Measurements from ENCODE around the gene PELI1.

Gene PELI1

GRCh38 chr2:64115808-64116598 lies 28.2 kb downstream of the PELI1 start:
- CTCF ChIA-PET = no interaction called here

GRCh38 chr2:64114912-64115277 lies 29.3 kb downstream of the PELI1 start:
- H3K36me3 ChIP-seq (ENCODE audit: control insufficient read depth in 4 of 4, insufficient read depth in 4 of 4, low read length in 3 of 4) = no peaks in the 10 kb centered on the region
- CTCF ChIA-PET = no interaction called here
- POLR2A ChIA-PET = no interaction called here
- no peak overlapping the region for H3K4me3 ChIP-seq (ENCODE audit: control insufficient read depth in 1 of 7, extremely low read depth in 1 of 7, insufficient read depth in 4 of 7, low read depth in 2 of 7, low read length in 6 of 7)
- DNase-seq = no peak
- H3K9me3 ChIP-seq (ENCODE audit: control extremely low read depth in 1 of 5, control insufficient read depth in 4 of 5, insufficient read depth in 2 of 5, low read depth in 1 of 5, low read length in 4 of 5) = no peaks in the 10 kb centered on the region
- 100% methylated on average over 1 of the region's 3 CpGs for WGBS (ENCODE audit: insufficient coverage)
- no peak overlapping the region for H3K27ac ChIP-seq (ENCODE audit: insufficient read depth in 1 of 2, low read depth in 1 of 2, low read length in 2 of 2, poor library complexity in 1 of 2, severe bottlenecking in 2 of 2)
- H3K4me1 ChIP-seq (ENCODE audit: control extremely low read depth in 1 of 4, control insufficient read depth in 4 of 4, insufficient read depth in 4 of 4, low read length in 3 of 4) = peaks cover 0 to 7% (median 5%) of the 10 kb centered on the region in 4 experiments
- H3K27me3 ChIP-seq (replicated peaks in 2 of 5; ENCODE audit: control insufficient read depth in 4 of 5, insufficient read depth in 5 of 5, low read length in 4 of 5) = no peaks in the 10 kb centered on the region

More at GRCh38 chr2:64115808-64116598, 28.2 kb downstream of the PELI1 start:
- Histone ChIP-seq H3K36me3 (ENCODE audit: control insufficient read depth in 4 of 4, insufficient read depth in 4 of 4, low read length in 3 of 4) (no peaks in the 10 kb centered on the region), H3K9me3 (ENCODE audit: control extremely low read depth in 1 of 5, control insufficient read depth in 4 of 5, insufficient read depth in 2 of 5, low read depth in 1 of 5, low read length in 4 of 5) (no peaks in the 10 kb centered on the region), H3K27ac (ENCODE audit: insufficient read depth in 1 of 2, low read depth in 1 of 2, low read length in 2 of 2, poor library complexity in 1 of 2, severe bottlenecking in 2 of 2) (no peak overlapping the region), H3K4me1 (ENCODE audit: control extremely low read depth in 1 of 4, control insufficient read depth in 4 of 4, insufficient read depth in 4 of 4, low read length in 3 of 4) (peaks cover 0 to 7% (median 5%) of the 10 kb centered on the region in 4 experiments), H3K4me3 (ENCODE audit: control insufficient read depth in 1 of 7, extremely low read depth in 1 of 7, insufficient read depth in 4 of 7, low read depth in 2 of 7, low read length in 6 of 7) (peak overlapping the region in 1 of 7 experiments; percentile 15), H3K27me3 (replicated peaks in 2 of 5; ENCODE audit: control insufficient read depth in 4 of 5, insufficient read depth in 5 of 5, low read length in 4 of 5) (no peaks in the 10 kb centered on the region)
- DNase-seq = no peak
- no CpG with 5 or more reads among the region's 2 CpGs for WGBS (ENCODE audit: insufficient coverage)
- POLR2A ChIA-PET = no interaction called here

- H3K4me3 ChIP-seq (ENCODE audit: control insufficient read depth in 1 of 7, extremely low read depth in 1 of 7, insufficient read depth in 4 of 7, low read depth in 2 of 7, low read length in 6 of 7) = no peak overlapping the region
- H3K4me1 ChIP-seq (ENCODE audit: control extremely low read depth in 1 of 4, control insufficient read depth in 4 of 4, insufficient read depth in 4 of 4, low read length in 3 of 4) = peaks cover 0 to 7% (median 5%) of the 10 kb centered on the region in 4 experiments
- ChIA-PET POLR2A (no interaction called here), CTCF (no interaction called here)
- H3K36me3 ChIP-seq (ENCODE audit: control insufficient read depth in 4 of 4, insufficient read depth in 4 of 4, low read length in 3 of 4) = no peaks in the 10 kb centered on the region
- DNase-seq = peak in 1 of 3 donors; percentile 32
- H3K27me3 ChIP-seq (replicated peaks in 2 of 5; ENCODE audit: control insufficient read depth in 4 of 5, insufficient read depth in 5 of 5, low read length in 4 of 5) = no peaks in the 10 kb centered on the region
- no peaks in the 10 kb centered on the region for H3K9me3 ChIP-seq (ENCODE audit: control extremely low read depth in 1 of 5, control insufficient read depth in 4 of 5, insufficient read depth in 2 of 5, low read depth in 1 of 5, low read length in 4 of 5)
- no peak overlapping the region for H3K27ac ChIP-seq (ENCODE audit: insufficient read depth in 1 of 2, low read depth in 1 of 2, low read length in 2 of 2, poor library complexity in 1 of 2, severe bottlenecking in 2 of 2)
- no CpG with 5 or more reads among the region's 1 CpG for WGBS (ENCODE audit: insufficient coverage)
Measured at GRCh38 chr2:64114063-64114911, 29.9 kb downstream of the PELI1 start.

- Histone ChIP-seq H3K27me3 (replicated peaks in 2 of 5; ENCODE audit: control insufficient read depth in 4 of 5, insufficient read depth in 5 of 5, low read length in 4 of 5) (no peaks in the 10 kb centered on the region), H3K9me3 (ENCODE audit: control extremely low read depth in 1 of 5, control insufficient read depth in 4 of 5, insufficient read depth in 2 of 5, low read depth in 1 of 5, low read length in 4 of 5) (no peaks in the 10 kb centered on the region), H3K27ac (ENCODE audit: insufficient read depth in 1 of 2, low read depth in 1 of 2, low read length in 2 of 2, poor library complexity in 1 of 2, severe bottlenecking in 2 of 2) (no peak overlapping the region), H3K36me3 (ENCODE audit: control insufficient read depth in 4 of 4, insufficient read depth in 4 of 4, low read length in 3 of 4) (peaks cover 0 to 6% (median under 1%) of the 10 kb centered on the region in 4 experiments), H3K4me3 (ENCODE audit: control insufficient read depth in 1 of 7, extremely low read depth in 1 of 7, insufficient read depth in 4 of 7, low read depth in 2 of 7, low read length in 6 of 7) (no peak overlapping the region), H3K4me1 (ENCODE audit: control extremely low read depth in 1 of 4, control insufficient read depth in 4 of 4, insufficient read depth in 4 of 4, low read length in 3 of 4) (peaks cover 0 to 7% (median 5%) of the 10 kb centered on the region in 4 experiments)
- ChIA-PET CTCF (interaction anchor here (0.6 kb wide), 1 partner anchor 329 kb away, joined by 3 read pairs; no protein-coding TSS in a partner anchor), POLR2A (no interaction called here)
- no peak for DNase-seq
- 100% methylated on average over 3 of the region's 4 CpGs for WGBS (ENCODE audit: insufficient coverage)
Measured at GRCh38 chr2:64112016-64112415, 32.2 kb downstream of the PELI1 start.

GRCh38 chr2:64111426-64111825 lies 32.8 kb downstream of the PELI1 start:
- ChIA-PET POLR2A (no interaction called here), CTCF (interaction anchor here (0.6 kb wide), 1 partner anchor 329 kb away, joined by 3 read pairs; no protein-coding TSS in a partner anchor)
- H3K9me3 ChIP-seq (ENCODE audit: control extremely low read depth in 1 of 5, control insufficient read depth in 4 of 5, insufficient read depth in 2 of 5, low read depth in 1 of 5, low read length in 4 of 5) = no peaks in the 10 kb centered on the region
- H3K4me3 ChIP-seq (ENCODE audit: control insufficient read depth in 1 of 7, extremely low read depth in 1 of 7, insufficient read depth in 4 of 7, low read depth in 2 of 7, low read length in 6 of 7) = no peak overlapping the region
- no peaks in the 10 kb centered on the region for H3K27me3 ChIP-seq (replicated peaks in 2 of 5; ENCODE audit: control insufficient read depth in 4 of 5, insufficient read depth in 5 of 5, low read length in 4 of 5)
- peaks cover 0 to 8% (median under 1%) of the 10 kb centered on the region in 4 experiments for H3K36me3 ChIP-seq (ENCODE audit: control insufficient read depth in 4 of 4, insufficient read depth in 4 of 4, low read length in 3 of 4)
- DNase-seq = no peak
- WGBS (ENCODE audit: insufficient coverage) = 92% methylated on average over 2 of the region's 2 CpGs
- peaks cover 0 to 8% (median 5%) of the 10 kb centered on the region in 4 experiments for H3K4me1 ChIP-seq (ENCODE audit: control extremely low read depth in 1 of 4, control insufficient read depth in 4 of 4, insufficient read depth in 4 of 4, low read length in 3 of 4)
- H3K27ac ChIP-seq (ENCODE audit: insufficient read depth in 1 of 2, low read depth in 1 of 2, low read length in 2 of 2, poor library complexity in 1 of 2, severe bottlenecking in 2 of 2) = no peak overlapping the region

- 100% methylated on average over 2 of the region's 3 CpGs for whole genome bisulfite sequencing (ENCODE audit: insufficient coverage)
- H3K4me3 ChIP-seq (ENCODE audit: control insufficient read depth in 1 of 7, extremely low read depth in 1 of 7, insufficient read depth in 4 of 7, low read depth in 2 of 7, low read length in 6 of 7) = no peak overlapping the region
- no peak overlapping the region for H3K27ac ChIP-seq (ENCODE audit: insufficient read depth in 1 of 2, low read depth in 1 of 2, low read length in 2 of 2, poor library complexity in 1 of 2, severe bottlenecking in 2 of 2)
- CTCF ChIA-PET = interaction anchor here (1.4 to 1.9 kb wide), 2 partner anchors 10 to 220 kb away, joined by 3 to 7 read pairs; no protein-coding TSS in a partner anchor
- no peaks in the 10 kb centered on the region for H3K27me3 ChIP-seq (replicated peaks in 2 of 5; ENCODE audit: control insufficient read depth in 4 of 5, insufficient read depth in 5 of 5, low read length in 4 of 5)
- POLR2A ChIA-PET = no interaction called here
- peaks cover 0 to 10% (median 0%) of the 10 kb centered on the region in 4 experiments for H3K4me1 ChIP-seq (ENCODE audit: control extremely low read depth in 1 of 4, control insufficient read depth in 4 of 4, insufficient read depth in 4 of 4, low read length in 3 of 4)
- H3K9me3 ChIP-seq (ENCODE audit: control extremely low read depth in 1 of 5, control insufficient read depth in 4 of 5, insufficient read depth in 2 of 5, low read depth in 1 of 5, low read length in 4 of 5) = no peaks in the 10 kb centered on the region
- no peak for DNase-seq
- peaks cover 2 to 17% (median 5%) of the 10 kb centered on the region in 4 experiments for H3K36me3 ChIP-seq (ENCODE audit: control insufficient read depth in 4 of 4, insufficient read depth in 4 of 4, low read length in 3 of 4)
Measured at GRCh38 chr2:64108666-64109241, 35.5 kb downstream of the PELI1 start.
